Mesodermal cell (in vitro differentiated cells): ENCODE measurements around the gene GTF2E1.

Experiments used
- H3K27ac ChIP-seq: 2 replicates; pipeline ENCODE4 v1.7.0; 2013; ENCODE audit warnings: mild to moderate bottlenecking, low read depth, low read length, moderate library complexity; ENCODE audit not compliant: severe bottlenecking
- H3K36me3 ChIP-seq: 2 replicates; pipeline ENCODE4 v1.7.1; 2013; ENCODE audit warnings: mild to moderate bottlenecking, low read length, moderate library complexity; ENCODE audit not compliant: control insufficient read depth, insufficient read depth
- H3K4me1 ChIP-seq: one replicate; pipeline ENCODE4 v1.7.1; 2013; ENCODE audit warnings: mild to moderate bottlenecking, low read length; ENCODE audit not compliant: insufficient read depth, control insufficient read depth, poor library complexity, severe bottlenecking
- H3K4me3 ChIP-seq: 2 replicates; pipeline ENCODE4 v1.7.0; 2013; ENCODE audit warnings: low read length, control low read depth, mild to moderate bottlenecking; ENCODE audit not compliant: insufficient read depth, poor library complexity, severe bottlenecking; ENCODE audit errors: extremely low read depth
- H3K9me3 ChIP-seq: 2 replicates; pipeline ENCODE4 v1.7.1; 2013; ENCODE audit warnings: mild to moderate bottlenecking, low read length, moderate library complexity; ENCODE audit not compliant: control insufficient read depth
- WGBS, 2 experiments: methylation state at CpG; one replicate each; pipeline ENCODE4 v1.1.5; 2013; ENCODE audit warnings: missing lambda C conversion rate in 2 of 2; ENCODE audit not compliant: insufficient coverage in 2 of 2; 5-methylcytosine and 5-hydroxymethylcytosine counted together

The GTF2E1 gene

DNA sequence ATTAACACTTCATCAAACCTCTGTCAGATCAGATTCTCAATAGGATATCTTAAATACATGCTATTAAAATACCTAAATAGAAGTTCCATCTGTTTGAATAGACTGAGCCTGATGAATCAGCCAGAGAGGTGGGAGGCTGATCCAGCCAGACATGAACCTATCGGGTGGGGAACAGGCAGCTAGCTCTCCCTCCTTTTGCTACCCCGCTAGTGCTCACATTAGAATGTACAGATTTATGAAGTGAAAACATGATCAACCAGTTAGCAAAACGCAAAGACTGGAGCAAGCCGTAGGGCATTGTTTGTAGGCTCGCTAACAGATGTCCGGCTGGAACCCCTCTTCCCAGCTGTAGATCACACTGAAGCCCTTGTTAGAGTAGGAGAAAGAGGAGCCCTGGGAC is 54.4 kb downstream of the GTF2E1 start:
- Histone ChIP-seq H3K36me3 (no peaks in the 10 kb centered on the region), H3K9me3 (no peaks in the 10 kb centered on the region), H3K27ac (no peak overlapping the region), H3K4me3 (no peak overlapping the region), H3K4me1 (peaks cover 21% of the 10 kb centered on the region)
- 93 to 96% methylated on average over 4 to 5 of the region's 6 CpGs for WGBS, 2 experiments

DNA sequence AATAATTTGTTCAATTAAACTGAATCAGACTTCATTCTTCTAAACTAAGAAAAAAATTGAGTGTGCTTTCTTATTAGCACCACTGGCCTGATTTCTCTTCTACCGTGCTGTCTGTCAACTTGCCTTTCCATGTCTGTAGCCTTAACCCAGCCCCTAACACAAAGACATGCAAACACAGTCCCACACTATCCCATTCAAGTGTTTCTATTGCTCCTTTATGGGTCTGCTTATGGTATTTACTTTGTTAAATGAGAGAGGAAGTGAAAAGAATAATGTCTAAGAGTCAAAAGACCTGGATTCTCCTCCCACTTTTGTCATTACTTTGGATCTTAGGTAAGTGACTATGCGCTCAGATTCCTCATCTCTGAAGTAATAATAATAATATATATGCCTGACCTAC is 55.3 kb downstream of the GTF2E1 start:
- no peaks in the 10 kb centered on the region for H3K36me3 ChIP-seq
- WGBS, 2 experiments: 43 to 50% methylated on average over 1 of the region's 2 CpGs
- peaks cover 12% of the 10 kb centered on the region for H3K4me1 ChIP-seq
- H3K4me3 ChIP-seq: no peak overlapping the region
- H3K9me3 ChIP-seq: no peaks in the 10 kb centered on the region
- H3K27ac ChIP-seq: no peak overlapping the region

DNA sequence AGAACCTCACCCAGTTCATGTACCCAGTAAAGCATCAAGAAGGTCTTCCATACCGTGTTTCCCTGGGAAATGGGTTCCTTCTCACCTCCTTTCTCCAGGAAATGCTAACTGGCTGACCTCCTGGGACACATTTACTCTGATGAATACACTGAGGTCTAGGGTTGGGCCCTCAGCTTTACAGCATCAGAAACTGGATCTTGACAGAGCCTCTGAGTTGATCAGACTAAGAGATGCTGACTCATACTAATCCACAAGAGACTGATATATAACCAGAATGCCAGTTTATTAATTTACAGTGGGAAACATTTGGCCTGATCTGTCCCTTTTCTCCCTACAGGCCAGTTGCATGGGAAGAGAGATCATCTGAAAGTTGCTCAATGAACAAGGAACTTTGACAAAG is 55.8 kb downstream of the GTF2E1 start:
- Histone ChIP-seq H3K4me3 (no peak overlapping the region), H3K9me3 (no peaks in the 10 kb centered on the region), H3K27ac (no peak overlapping the region), H3K4me1 (peaks cover 7% of the 10 kb centered on the region), H3K36me3 (no peaks in the 10 kb centered on the region)
- 86 to 100% methylated on average over 1 of the region's 1 CpG for WGBS, 2 experiments

DNA sequence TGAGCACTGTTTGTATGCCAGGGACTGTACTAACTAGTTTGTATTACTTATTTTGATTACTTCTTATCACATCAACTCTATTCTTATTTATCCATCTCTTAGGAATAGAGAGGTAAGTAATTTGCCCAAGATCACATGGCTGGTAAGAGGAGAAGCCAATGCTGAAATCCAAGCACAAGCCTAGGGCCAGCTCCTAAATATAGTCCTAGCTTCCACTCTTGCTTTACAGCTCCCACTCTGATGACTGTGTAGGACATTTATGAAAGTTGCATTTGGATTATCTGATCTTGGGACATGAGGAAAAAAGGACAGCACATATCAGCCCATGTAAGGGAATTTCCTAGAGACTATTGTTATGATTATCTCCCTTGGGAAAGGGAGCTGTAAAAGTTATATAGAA is 58.1 kb downstream of the GTF2E1 start:
- H3K27ac ChIP-seq: no peak overlapping the region
- no peaks in the 10 kb centered on the region for H3K36me3 ChIP-seq
- no peaks in the 10 kb centered on the region for H3K4me1 ChIP-seq
- no peak overlapping the region for H3K4me3 ChIP-seq
- no peaks in the 10 kb centered on the region for H3K9me3 ChIP-seq

DNA sequence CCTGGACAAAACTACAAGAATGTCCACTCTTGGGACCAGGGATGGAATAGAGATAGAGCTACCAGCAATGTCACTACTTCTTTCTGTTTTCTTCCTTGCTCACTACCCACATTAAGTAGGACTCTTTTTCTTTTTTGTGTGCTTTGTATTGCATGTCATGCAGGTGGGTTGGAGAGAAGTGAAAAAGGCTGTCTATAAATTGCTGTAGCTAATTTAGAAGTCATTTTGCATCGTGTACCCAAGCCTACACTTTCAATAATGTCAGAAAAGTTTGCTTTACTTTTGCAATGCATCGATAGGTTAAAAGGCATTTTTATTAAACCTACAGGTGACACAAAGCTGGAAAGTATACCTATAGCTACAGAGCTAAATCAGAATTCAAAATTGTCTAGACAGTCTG is 58.9 kb downstream of the GTF2E1 start:
- Histone ChIP-seq H3K4me3 (no peak overlapping the region), H3K27ac (no peak overlapping the region), H3K36me3 (no peaks in the 10 kb centered on the region), H3K4me1 (no peaks in the 10 kb centered on the region), H3K9me3 (no peaks in the 10 kb centered on the region)
- 100% methylated on average over 2 of the region's 2 CpGs; no CpG with 5 or more reads in 1 of the 2 experiments for WGBS, 2 experiments

DNA sequence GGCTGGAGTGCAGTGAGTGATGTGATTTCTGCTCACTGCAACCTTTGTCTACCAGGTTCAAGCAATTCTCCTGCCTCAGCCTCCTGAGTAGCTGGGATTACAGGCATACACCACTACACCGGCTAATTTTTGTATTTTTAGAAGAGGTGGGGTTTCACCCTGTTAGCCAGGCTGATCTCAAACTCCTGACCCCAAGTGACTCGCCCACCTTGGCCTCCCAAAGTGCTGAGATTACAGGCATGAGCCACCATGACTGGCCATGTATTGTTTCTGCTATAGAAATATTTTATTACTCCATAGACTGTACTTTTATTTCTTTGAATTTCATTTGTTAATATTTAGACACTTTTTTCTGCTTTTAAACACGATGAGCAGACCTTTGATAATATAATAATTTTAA is 60.4 kb downstream of the GTF2E1 start:
- H3K36me3 ChIP-seq: no peaks in the 10 kb centered on the region
- no peaks in the 10 kb centered on the region for H3K9me3 ChIP-seq
- H3K4me3 ChIP-seq: no peak overlapping the region
- H3K27ac ChIP-seq: no peak overlapping the region
- H3K4me1 ChIP-seq: no peaks in the 10 kb centered on the region
- WGBS, 2 experiments: 83% methylated on average over 1 of the region's 3 CpGs; no CpG with 5 or more reads in 1 of the 2 experiments

DNA sequence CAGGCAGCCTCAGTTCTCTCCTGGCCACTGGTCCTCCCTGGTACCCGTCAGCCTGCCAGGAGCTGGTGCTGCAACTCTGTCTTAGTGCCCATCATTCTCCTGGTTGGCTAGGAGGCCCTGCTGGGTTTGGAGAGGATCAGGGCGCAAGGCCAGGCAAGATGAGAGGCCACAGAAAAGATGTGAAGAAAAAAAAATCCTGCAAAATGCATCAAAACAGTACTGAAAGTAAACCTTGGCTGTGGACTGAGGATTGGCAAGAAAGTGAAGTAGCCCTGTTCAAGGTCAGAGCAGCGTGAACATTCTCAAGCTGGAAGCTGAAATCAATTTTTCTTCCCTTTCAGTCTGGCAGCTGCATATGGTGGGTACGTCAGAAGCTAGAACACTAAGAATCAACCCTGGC is 74.2 kb downstream of the GTF2E1 start:
- 91 to 94% methylated on average over 3 to 4 of the region's 4 CpGs for WGBS, 2 experiments
- Histone ChIP-seq H3K9me3 (no peaks in the 10 kb centered on the region), H3K4me3 (no peak overlapping the region), H3K36me3 (no peaks in the 10 kb centered on the region), H3K4me1 (no peaks in the 10 kb centered on the region), H3K27ac (no peak overlapping the region)

DNA sequence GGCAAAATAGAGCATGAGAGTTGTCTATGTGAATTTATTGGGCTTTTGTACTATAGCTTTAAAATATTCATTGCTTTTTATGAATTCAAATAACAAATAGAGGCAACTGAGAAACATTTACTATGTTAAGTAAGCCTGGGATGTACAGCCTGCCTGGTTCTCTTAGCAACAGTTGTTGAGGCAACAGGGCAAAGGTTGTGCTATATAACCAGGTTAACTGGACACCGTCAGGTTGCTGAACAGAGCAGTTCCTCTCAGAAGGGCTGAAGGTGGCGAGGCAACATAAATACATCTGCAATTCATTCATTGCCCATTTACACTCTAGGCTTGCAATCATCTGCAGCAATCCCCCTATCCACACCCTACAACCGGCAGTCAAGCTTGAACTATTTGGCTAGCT is 78.2 kb downstream of the GTF2E1 start:
- 85 to 93% methylated on average over 2 to 3 of the region's 3 CpGs for WGBS, 2 experiments
- Histone ChIP-seq H3K9me3 (no peaks in the 10 kb centered on the region), H3K4me3 (no peak overlapping the region), H3K4me1 (peaks cover 4% of the 10 kb centered on the region), H3K36me3 (no peaks in the 10 kb centered on the region), H3K27ac (no peak overlapping the region)

DNA sequence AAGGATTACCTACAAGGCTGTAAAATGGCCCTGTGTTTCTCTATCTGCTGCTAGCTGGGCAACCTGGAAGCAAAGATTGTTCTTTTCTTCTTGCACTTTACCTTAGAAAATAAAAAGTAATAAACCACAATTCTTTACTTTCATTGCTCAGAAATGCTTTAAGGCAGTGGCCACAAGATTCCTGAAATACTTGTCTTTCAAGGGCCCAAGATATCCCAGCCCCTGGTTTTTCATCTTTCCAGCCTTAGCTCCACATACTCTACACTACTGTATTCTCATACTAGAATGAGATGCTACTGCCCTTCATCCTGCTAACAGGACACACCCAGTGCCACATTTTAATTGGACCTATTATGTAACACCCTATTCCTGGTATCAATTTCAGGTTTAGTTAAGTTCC is 78.9 kb downstream of the GTF2E1 start:
- Histone ChIP-seq H3K36me3 (no peaks in the 10 kb centered on the region), H3K4me3 (no peak overlapping the region)

DNA sequence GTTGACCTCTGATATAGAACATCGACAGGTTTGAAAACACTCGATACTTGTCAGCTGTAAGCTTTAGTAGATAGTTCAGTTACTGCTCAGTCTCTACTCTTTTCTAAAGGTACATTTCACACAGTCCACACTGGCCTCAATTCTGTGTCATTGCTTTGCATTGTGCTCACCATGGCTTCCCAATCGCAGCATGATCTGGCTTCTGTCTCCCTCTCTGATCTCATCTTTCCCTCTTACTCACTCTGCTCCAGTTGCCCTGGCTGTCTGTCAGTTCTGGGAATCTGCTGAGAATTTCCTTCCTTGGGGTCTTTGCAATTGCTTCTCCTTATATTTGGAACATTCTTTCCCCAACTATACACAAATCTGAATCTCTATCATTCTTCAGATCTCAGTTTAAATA is 80.6 kb downstream of the GTF2E1 start:
- no peaks in the 10 kb centered on the region for H3K36me3 ChIP-seq
- 82 to 94% methylated on average over 1 to 3 of the region's 3 CpGs for WGBS, 2 experiments
- no peaks in the 10 kb centered on the region for H3K9me3 ChIP-seq
- H3K4me3 ChIP-seq: no peak overlapping the region
- H3K4me1 ChIP-seq: peaks cover 4% of the 10 kb centered on the region
- H3K27ac ChIP-seq: peak overlapping the region; percentile 17

More for the DNA sequence above, 78.9 kb downstream of the GTF2E1 start:
- H3K27ac ChIP-seq: no peak overlapping the region
- H3K9me3 ChIP-seq: no peaks in the 10 kb centered on the region
- H3K4me1 ChIP-seq: peaks cover 4% of the 10 kb centered on the region

DNA sequence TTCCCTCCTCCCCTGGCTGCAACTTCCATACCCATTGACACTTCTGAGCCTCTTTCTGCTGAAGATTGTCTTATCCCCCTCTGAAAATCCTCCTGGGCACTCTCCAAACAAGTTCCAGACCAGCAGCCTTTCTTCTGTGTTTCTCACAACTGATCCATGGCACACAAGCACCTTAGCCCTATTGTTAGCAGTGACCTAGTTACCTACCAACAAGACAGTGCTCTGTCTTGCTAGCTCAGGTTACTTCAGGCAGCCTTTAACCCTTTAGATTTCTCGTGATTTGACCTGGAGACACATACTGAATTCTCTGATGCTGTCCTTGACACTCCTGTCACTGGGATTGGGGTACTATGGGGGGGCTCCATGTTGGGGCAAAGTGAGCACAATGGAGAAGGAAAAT is 82.1 kb downstream of the GTF2E1 start:
- H3K9me3 ChIP-seq: no peaks in the 10 kb centered on the region
- peaks cover 4% of the 10 kb centered on the region for H3K4me1 ChIP-seq
- no peak overlapping the region for H3K4me3 ChIP-seq
- no CpG with 5 or more reads among the region's 1 CpG for WGBS, 2 experiments
- H3K27ac ChIP-seq: no peak overlapping the region
- H3K36me3 ChIP-seq: no peaks in the 10 kb centered on the region

DNA sequence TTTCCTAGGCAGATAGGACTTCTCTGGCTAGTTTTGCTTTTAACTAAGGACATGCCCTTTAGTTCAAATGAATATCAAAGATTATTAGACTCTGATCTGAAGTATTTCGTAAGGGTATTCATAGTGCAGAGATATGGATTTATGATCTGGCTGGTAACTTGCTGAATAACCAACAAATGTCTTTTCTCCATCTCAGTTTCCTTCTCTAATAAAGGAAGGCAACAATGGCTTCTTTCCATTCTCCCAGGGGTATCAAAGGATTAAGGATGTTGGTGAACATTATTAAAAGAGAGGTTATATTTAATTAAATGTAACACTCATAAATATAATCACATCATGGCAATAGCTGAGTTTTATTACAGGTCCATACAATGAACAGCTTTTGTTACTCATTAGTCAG is 86.3 kb downstream of the GTF2E1 start:
- H3K36me3 ChIP-seq: no peaks in the 10 kb centered on the region
- no CpG with 5 or more reads among the region's 1 CpG for WGBS, 2 experiments

More for the DNA sequence above, 86.3 kb downstream of the GTF2E1 start:
- H3K4me3 ChIP-seq: no peak overlapping the region
- no peak overlapping the region for H3K27ac ChIP-seq
- H3K9me3 ChIP-seq: no peaks in the 10 kb centered on the region
- peaks cover 6% of the 10 kb centered on the region for H3K4me1 ChIP-seq
